Measurements from ENCODE around the gene NSUN5. TPM values are rescaled to one million over a fixed set of nuclear protein-coding genes. Genes with fewer than 3 reads are reported as not detected.

The NSUN5 gene
- total and polyA plus RNA-seq, 2 donors (not counting 3 experiments of a cell fraction or from before 2014, with no cell fraction given), result 4.1 to 6.8 TPM

DNA sequence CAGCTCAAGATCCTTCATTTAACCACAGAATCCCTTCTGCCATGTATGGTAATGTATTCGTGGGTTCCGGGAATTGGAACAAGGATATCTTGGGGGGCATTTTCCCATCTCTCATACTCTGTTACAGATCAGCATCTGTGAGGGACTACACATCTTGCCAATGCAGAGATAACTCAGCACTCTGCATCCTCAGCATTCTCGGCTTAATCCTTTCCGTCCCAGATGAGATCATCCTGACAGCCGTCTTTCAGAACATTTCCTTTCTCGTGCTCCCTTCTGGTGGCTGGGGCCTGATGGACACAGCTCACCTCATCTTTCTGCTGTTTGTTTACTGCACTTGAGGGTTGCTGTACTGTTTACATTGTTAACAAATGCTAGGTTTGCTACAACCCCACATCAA is 44.6 kb upstream of the NSUN5 start:
- no peaks in the 10 kb centered on the region for H4K20me1 ChIP-seq (replicated peaks; ENCODE audit: control insufficient read depth, extremely low read depth, insufficient read depth, low read length)
- H3K36me3 ChIP-seq (ENCODE audit: control insufficient read depth in 2 of 2, extremely low read depth in 1 of 2, insufficient read depth in 2 of 2, low read length in 2 of 2), result no peaks in the 10 kb centered on the region
- H3K4me2 ChIP-seq (ENCODE audit: insufficient read depth, low read length), result no peak overlapping the region
- POLR2A ChIA-PET, result no interaction called here
- no TSS peak for BruUV-seq (replicated peaks)
- H3K4me3 ChIP-seq (replicated peaks in 1 of 3; ENCODE audit: insufficient read depth in 1 of 3, low read depth in 1 of 3, low read length in 3 of 3), result no peak overlapping the region
- no peak overlapping the region for H3K9ac ChIP-seq (replicated peaks; ENCODE audit: extremely low read depth, insufficient read depth, low read length)
- TF ChIP-seq JUN (IDR thresholded peaks at IDR 0.05; ENCODE audit: borderline replicate concordance, insufficient read depth, insufficient read length, low read depth), result no peak
- TF ChIP-seq MAX (IDR thresholded peaks at IDR 0.05; ENCODE audit: insufficient read depth, insufficient read length), result no peak
- no peak for TF ChIP-seq EZH2 (IDR thresholded peaks at IDR 0.05; ENCODE audit: borderline replicate concordance, low read depth, low read length, severe bottlenecking)
- no peak for TF ChIP-seq CTCF (IDR thresholded peaks at IDR 0.05; ENCODE audit: extremely low read depth in 1 of 2, insufficient read depth in 1 of 2, low read depth in 1 of 2, low read length in 2 of 2)
- TF ChIP-seq MYC (IDR thresholded peaks at IDR 0.05; ENCODE audit: low read depth, low read length), result no peak
- TF ChIP-seq FOS (IDR thresholded peaks at IDR 0.05; ENCODE audit: borderline replicate concordance, insufficient read depth, low read length), result no peak
- no peak for TF ChIP-seq GATA2 (IDR thresholded peaks at IDR 0.05; ENCODE audit: insufficient read depth, insufficient read length, low read depth, low read length)
- no peak for TF ChIP-seq POLR2A (IDR thresholded peaks at IDR 0.05; ENCODE audit: low read depth, low read length)
- CTCF ChIA-PET, result interaction anchor here (0.7 kb wide), 1 partner anchor 99 kb away, joined by 3 read pairs; no protein-coding TSS in a partner anchor
- dilution Hi-C loops (cut with MboI; ENCODE audit: extremely low pct_ligation_motif_present, low sequenced_read_pairs), result no loop called here
- H3K27me3 ChIP-seq (ENCODE audit: control insufficient read depth in 2 of 2, insufficient read depth in 2 of 2, low read length in 2 of 2), result peaks cover 0 to 3% of the 10 kb centered on the region in 2 experiments
- peaks cover 16% of the 10 kb centered on the region for H3K4me1 ChIP-seq (ENCODE audit: control insufficient read depth, extremely low read depth, insufficient read depth, low read length)
- intact Hi-C loops (cut with micrococcal nuclease), result no loop called here
- no peaks in the 10 kb centered on the region for H3K79me2 ChIP-seq (ENCODE audit: control insufficient read depth, insufficient read depth, low read length)
- H3K9me1 ChIP-seq (replicated peaks; ENCODE audit: control insufficient read depth, extremely low read depth, insufficient read depth, low read length), result no peaks in the 10 kb centered on the region
- DNase-seq (ENCODE audit: low read depth, low spot score) (no peak), FAIRE-seq (no peak)
- no peak overlapping the region for H3K27ac ChIP-seq (ENCODE audit: insufficient read depth, low read depth, low read length)
- no peak overlapping the region for H2AFZ ChIP-seq (ENCODE audit: low read depth, low read length)
- no peaks in the 10 kb centered on the region for H3K9me3 ChIP-seq (replicated peaks; ENCODE audit: control insufficient read depth, insufficient read depth, low read length)
